ENCODE results near the gene FTO.
A peak's percentile ranks its signal among the peaks of the same experiment; 100 is the strongest.
"Not testable (repeated sequence)": the region's sequence is repeated elsewhere in the genome, so short reads cannot be mapped to it uniquely, and the experiment has no call there.

Gene FTO

DNA sequence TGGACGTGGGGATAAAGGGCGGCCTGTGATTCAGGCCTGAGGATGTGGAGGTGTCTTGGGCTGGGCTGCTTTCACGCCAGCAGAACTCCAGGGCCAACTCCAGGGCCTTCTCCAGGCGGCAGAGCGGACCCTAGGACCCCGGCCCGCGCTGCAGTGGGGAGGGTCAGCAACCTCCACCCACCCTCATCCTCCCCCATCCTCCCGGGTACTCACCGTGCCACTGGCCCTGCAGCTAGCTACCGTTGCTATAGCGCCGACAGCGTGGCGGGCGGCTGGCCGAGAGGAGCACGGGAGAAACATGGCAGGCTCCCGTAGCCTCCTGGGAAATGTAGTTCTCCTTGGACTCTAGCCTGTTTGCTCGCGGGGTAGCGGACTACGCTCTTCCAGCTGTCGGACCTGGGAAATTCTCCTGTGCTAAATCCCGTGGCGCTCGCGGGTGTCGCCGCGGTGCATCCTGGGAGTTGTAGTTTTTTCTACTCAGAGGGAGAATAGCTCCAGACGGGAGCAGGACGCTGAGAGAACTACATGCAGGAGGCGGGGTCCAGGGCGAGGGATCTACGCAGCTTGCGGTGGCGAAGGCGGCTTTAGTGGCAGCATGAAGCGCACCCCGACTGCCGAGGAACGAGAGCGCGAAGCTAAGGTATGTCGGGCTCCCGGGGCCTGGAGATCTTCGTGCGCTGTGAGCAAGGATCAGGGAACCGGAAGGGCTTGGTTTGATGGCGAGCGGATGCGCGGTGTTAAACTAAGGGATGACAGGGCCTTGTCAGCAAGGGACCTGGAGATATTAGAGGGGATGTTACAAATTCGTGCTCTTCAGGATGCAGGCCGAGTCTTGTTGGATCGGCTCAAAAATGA, at the start of gene FTO, which contains the start of gene RPGRIP1L:
FTO (plus strand) TSS at position 567 of the 855 bp plus-strand sequence.
RPGRIP1L (minus strand) TSS at position 270 of the 855 bp plus-strand sequence. CDS start 3,136 bp downstream, outside the sequence.
- Mint-ChIP-seq H3K9me3 (no peaks in the 10 kb centered on the region), H3K27me3 (no peaks in the 10 kb centered on the region), H3K4me3 (peak within 1 kb of the TSS; percentile 98), H3K27ac (peak within 1 kb of the TSS; percentile 93), H3K36me3 (peaks cover 3% of the 10 kb centered on the region), H3K4me1 (peaks cover 31% of the 10 kb centered on the region)
- DNase-seq: peak; percentile 99
- CTCF ChIA-PET: interaction anchor here (1.5 to 2.9 kb wide), 3 partner anchors 40 to 154 kb away, joined by 4 to 11 read pairs (median 10); no protein-coding TSS in a partner anchor

DNA sequence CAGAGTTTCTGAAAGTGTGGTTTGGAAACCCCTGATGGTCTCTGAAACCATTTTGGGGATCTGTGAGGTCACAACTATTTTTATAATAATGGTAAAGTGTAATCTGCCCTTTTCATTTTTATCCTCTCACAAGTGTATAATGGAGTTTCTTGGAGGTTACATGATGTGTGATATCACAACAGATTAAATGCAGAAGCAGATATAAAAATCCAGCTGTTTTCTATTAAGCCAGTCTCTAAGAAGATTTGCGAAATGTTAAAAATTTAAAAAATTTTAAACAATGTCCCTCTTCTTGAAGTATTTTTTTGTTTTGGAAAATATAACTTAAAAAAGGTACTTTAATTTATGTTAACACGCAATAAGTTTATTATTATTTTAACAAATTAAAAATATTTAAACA, 49.0 kb upstream of the FTO start:
- no peaks in the 10 kb centered on the region for H3K4me1 Mint-ChIP-seq

DNA sequence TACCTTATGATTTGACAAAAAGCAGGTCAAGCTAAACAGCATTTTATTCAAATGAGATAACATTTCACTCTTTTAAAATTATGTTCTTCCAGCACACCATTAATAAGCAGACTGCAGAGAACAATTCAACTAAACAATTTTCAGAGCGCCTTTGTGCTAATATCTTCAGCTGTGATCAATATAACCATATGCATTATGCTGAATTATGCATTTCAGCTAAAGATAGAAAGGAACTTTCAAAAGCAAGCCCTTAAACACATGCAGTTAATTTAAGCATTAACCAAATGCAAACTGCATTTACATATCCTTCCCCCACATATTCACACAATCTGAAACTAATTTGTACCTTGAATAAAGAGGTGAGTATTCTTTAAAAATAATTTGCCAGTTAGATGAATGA, 41.9 kb upstream of the FTO start:
- no peak for DNase-seq
- H3K4me1 Mint-ChIP-seq: no peaks in the 10 kb centered on the region
- H3K36me3 Mint-ChIP-seq: no peaks in the 10 kb centered on the region
- no peak overlapping the region for H3K27ac Mint-ChIP-seq
- CTCF ChIA-PET: no interaction called here
- H3K4me3 Mint-ChIP-seq: no peak overlapping the region
- no peaks in the 10 kb centered on the region for H3K9me3 Mint-ChIP-seq
- no peaks in the 10 kb centered on the region for H3K27me3 Mint-ChIP-seq

More for the DNA sequence above, 49.0 kb upstream of the FTO start:
- H3K36me3 Mint-ChIP-seq: peaks cover 1% of the 10 kb centered on the region
- H3K4me3 Mint-ChIP-seq: no peak overlapping the region
- H3K9me3 Mint-ChIP-seq: no peaks in the 10 kb centered on the region
- DNase-seq: no peak
- no peaks in the 10 kb centered on the region for H3K27me3 Mint-ChIP-seq
- CTCF ChIA-PET: no interaction called here
- H3K27ac Mint-ChIP-seq: no peak overlapping the region

DNA sequence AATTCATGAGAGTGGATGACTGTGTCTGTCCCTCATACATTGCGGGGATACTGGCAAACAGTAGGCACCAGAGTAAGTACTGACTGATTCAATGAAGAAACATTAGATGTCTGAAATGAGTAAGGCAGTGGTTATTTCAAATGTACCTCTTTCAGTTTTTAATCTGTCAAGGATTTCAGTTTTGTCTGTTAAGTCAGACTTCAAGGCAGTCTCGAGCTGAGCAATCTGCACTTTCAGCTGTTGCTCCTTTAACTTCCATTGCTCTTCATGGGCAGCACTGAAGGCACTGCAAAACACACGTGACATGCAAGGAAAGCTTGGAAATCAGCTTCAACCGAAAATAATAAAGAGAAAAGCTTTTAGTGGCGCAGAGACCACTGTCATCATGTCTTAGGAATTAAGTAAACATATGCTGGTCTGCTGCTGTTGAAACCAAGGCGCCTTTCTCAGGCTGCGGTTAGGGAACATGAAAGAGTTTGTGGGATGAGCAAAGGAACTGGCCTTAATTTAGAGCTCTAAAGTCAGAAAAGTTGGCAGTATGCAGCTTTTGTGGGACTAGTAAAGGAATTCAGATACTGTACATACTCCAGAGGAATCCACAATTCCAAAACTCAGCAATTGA, 39.1 kb upstream of the FTO start:
- no peaks in the 10 kb centered on the region for H3K27me3 Mint-ChIP-seq
- CTCF ChIA-PET: no interaction called here
- no peaks in the 10 kb centered on the region for H3K9me3 Mint-ChIP-seq
- no peak overlapping the region for H3K4me3 Mint-ChIP-seq
- no peak overlapping the region for H3K27ac Mint-ChIP-seq
- DNase-seq: no peak
- H3K36me3 Mint-ChIP-seq: no peaks in the 10 kb centered on the region
- no peaks in the 10 kb centered on the region for H3K4me1 Mint-ChIP-seq

DNA sequence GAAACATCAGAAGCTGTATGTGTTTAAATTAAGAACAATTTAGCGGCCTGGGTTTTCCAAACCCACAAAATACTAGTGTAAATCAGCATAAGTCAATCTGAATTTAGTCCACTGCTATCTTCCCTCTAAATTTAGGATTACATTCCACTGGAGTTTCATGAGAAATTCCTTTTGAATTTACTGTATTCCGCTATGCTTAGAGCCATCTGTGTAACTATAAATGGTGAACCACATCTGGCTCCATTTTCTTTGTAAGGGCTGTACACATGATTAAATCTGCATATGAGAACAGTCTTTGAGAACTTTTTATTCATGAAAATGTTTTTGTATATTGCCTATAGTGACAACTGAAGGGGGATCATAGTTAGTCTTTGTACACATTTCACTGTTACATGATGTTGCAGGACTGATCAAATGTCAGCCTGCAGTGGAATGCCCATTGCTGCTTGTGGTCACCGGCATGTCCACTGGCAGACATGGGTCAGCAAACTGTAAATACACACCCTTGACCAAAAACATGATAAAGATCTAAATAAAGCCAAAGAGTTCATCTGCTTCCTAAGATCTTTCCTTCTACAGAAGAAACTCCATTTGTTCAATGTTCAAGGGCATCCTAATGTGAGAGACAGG, 37.1 kb upstream of the FTO start:
- H3K27me3 Mint-ChIP-seq: no peaks in the 10 kb centered on the region
- no peaks in the 10 kb centered on the region for H3K36me3 Mint-ChIP-seq
- DNase-seq: no peak
- CTCF ChIA-PET: no interaction called here
- no peaks in the 10 kb centered on the region for H3K4me1 Mint-ChIP-seq
- no peaks in the 10 kb centered on the region for H3K9me3 Mint-ChIP-seq
- no peak overlapping the region for H3K27ac Mint-ChIP-seq
- H3K4me3 Mint-ChIP-seq: no peak overlapping the region

DNA sequence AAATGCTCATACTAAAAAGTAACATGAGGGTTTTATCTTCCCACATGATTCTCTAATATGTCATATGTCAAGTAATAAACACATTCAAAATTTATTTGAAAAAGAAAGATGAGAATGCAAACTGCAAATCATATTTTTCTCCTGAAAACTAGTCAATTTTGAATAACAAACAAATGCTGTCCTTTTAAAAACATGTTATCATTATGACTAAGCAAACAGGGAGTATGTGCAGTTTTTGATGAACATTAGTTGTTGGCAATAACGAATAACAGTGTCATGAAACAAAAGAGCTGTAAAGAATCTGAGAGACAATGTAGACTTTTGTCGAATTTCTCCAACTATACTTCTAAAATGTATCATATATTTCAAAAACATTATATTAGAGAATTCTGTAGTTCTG, 35.1 kb upstream of the FTO start:
- Mint-ChIP-seq H3K4me1 (no peaks in the 10 kb centered on the region), H3K27ac (no peak overlapping the region), H3K4me3 (no peak overlapping the region), H3K9me3 (no peaks in the 10 kb centered on the region), H3K27me3 (no peaks in the 10 kb centered on the region), H3K36me3 (no peaks in the 10 kb centered on the region)
- CTCF ChIA-PET: no interaction called here
- DNase-seq: no peak

DNA sequence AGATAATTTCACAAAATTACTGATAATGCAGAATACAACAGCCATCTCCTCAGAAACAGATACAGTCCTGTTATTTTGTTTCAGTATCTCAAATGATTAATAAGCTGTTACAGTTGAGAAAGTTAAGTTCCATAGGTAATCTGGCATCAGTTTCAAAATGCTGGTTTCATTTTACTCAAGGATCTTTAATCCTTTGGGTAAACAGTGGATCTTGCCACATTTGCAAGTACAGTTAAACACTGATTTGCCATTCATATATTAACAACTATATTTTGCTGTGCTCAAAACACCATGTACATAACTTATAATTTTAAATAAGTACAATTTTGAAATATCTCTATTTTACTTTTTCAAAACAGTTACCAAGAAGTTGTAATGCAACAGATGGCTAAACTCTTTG, 31.5 kb upstream of the FTO start:
- H3K4me3 Mint-ChIP-seq: no peak overlapping the region
- CTCF ChIA-PET: no interaction called here

DNA sequence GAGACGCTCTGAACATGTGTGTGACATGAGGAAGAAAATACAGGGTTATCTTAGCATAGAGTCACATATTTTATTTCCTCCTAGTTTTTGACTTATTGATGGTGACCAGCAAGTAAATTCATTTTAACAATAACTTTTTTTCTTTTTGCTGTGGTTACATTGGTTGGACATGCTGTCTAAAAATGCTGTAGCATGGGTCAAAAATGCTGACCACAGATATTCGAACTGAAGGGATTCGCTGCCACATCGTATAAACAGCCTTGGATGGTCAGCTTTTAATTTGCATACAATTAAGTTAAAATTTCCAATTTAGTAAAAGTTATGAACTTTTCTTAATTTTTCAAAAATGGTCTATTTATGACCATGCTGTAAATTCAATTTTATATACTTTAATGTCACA, 30.8 kb upstream of the FTO start:
- Mint-ChIP-seq H3K27ac (no peak overlapping the region), H3K36me3 (no peaks in the 10 kb centered on the region), H3K4me3 (no peak overlapping the region), H3K9me3 (no peaks in the 10 kb centered on the region), H3K27me3 (no peaks in the 10 kb centered on the region), H3K4me1 (no peaks in the 10 kb centered on the region)
- no peak for DNase-seq
- CTCF ChIA-PET: no interaction called here

More for the DNA sequence above, 31.5 kb upstream of the FTO start:
- no peaks in the 10 kb centered on the region for H3K36me3 Mint-ChIP-seq
- no peaks in the 10 kb centered on the region for H3K9me3 Mint-ChIP-seq
- H3K4me1 Mint-ChIP-seq: no peaks in the 10 kb centered on the region
- H3K27ac Mint-ChIP-seq: no peak overlapping the region
- H3K27me3 Mint-ChIP-seq: no peaks in the 10 kb centered on the region
- no peak for DNase-seq

DNA sequence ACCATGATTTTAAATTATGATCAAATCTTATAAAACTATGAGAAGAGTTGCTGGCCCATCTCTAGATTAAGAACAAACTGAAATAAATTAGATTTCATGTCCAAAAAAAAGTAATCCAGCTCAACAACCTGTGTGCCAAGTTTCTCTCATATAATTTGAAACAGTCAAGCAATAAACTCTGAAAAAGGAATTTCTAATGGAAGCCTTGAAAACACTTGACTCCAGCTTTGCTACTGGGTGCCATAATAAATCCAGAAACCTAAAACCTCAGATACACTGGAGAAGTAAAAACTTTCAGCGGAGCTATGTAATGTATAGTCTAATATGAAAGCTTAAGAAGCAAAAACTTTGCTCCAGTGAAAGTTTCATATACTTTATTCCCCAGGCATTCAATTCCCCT, 25.8 kb upstream of the FTO start:
- Mint-ChIP-seq H3K4me1 (no peaks in the 10 kb centered on the region), H3K27me3 (no peaks in the 10 kb centered on the region), H3K27ac (no peak overlapping the region), H3K36me3 (no peaks in the 10 kb centered on the region), H3K9me3 (no peaks in the 10 kb centered on the region), H3K4me3 (no peak overlapping the region)
- no peak for DNase-seq
- CTCF ChIA-PET: no interaction called here

DNA sequence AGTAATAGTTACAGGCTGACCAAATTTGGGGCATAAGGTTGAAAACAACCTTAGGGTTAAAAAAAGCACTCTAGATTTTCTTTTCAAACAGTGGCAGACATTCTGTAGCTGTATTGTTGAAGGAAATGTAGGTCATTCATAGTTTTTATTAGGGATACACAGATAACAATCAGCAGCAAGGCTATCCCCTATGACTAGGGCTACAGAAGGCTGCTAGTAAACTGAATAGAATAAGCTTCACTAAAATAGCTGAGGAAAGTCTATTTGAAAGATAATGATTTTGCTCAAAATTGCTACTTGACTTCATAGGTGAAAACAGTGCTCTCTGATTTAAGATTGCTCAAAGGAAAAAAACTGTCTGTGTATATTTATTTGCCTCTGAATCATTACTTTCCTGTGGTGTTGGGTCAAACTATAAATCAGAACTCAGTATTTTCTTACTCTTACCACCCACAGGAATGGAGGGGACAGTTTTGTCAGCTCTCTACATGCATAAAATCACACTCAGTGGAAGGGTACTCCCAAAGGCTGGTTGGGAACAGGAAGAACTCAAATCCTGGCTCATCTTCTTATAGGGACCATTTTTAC, 25.1 kb upstream of the FTO start:
- Mint-ChIP-seq H3K9me3 (no peaks in the 10 kb centered on the region), H3K36me3 (peaks cover 2% of the 10 kb centered on the region), H3K27me3 (no peaks in the 10 kb centered on the region), H3K27ac (no peak overlapping the region), H3K4me3 (no peak overlapping the region), H3K4me1 (no peaks in the 10 kb centered on the region)
- CTCF ChIA-PET: no interaction called here
- no peak for DNase-seq

DNA sequence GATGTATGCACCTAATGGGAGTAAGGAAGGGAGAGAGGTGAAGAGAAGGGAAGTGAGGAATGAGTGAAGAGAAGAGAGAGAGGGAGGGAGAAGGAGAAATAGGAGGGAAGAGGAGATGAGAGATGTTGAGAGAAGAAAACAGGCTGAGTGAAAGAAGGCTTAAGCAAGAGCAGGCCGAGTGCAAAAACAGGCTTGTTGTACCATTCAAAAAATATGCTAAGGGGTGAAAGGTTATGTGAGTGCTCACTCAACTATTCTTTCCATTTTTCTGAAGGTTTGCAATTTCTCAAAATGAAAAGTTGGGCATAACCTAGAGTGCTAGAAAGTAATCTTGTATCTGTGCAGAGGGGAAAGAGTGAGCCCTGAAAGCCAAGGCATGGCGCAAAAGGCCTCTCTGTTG, 23.2 kb upstream of the FTO start:
- no peak for DNase-seq
- CTCF ChIA-PET: no interaction called here
- H3K9me3 Mint-ChIP-seq: no peaks in the 10 kb centered on the region
- no peak overlapping the region for H3K27ac Mint-ChIP-seq
- H3K4me1 Mint-ChIP-seq: no peaks in the 10 kb centered on the region
- no peak overlapping the region for H3K4me3 Mint-ChIP-seq
- no peaks in the 10 kb centered on the region for H3K27me3 Mint-ChIP-seq
- peaks cover 6% of the 10 kb centered on the region for H3K36me3 Mint-ChIP-seq

DNA sequence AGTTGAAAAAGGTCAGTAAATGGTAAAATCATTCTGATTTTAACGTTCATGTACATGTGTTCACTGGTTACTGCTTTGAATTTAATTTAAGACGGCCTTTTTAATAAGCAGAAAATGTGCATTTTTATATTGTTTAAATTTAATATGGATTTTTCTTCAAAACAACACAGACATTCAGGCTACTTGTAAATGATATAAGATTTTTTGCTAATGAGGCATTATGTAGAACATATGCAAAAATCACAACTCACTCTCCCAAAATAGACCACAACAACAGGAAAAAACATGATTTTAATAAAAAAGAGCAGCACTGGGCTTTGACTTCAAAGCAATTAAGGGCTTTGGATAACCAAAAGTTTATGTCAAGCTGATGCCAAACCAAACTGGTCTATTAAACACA, 22.6 kb upstream of the FTO start:
- peaks cover 6% of the 10 kb centered on the region for H3K36me3 Mint-ChIP-seq
- H3K4me1 Mint-ChIP-seq: no peaks in the 10 kb centered on the region
- CTCF ChIA-PET: no interaction called here
- no peak for DNase-seq
- H3K27ac Mint-ChIP-seq: no peak overlapping the region
- no peaks in the 10 kb centered on the region for H3K9me3 Mint-ChIP-seq
- H3K4me3 Mint-ChIP-seq: no peak overlapping the region
- H3K27me3 Mint-ChIP-seq: no peaks in the 10 kb centered on the region

DNA sequence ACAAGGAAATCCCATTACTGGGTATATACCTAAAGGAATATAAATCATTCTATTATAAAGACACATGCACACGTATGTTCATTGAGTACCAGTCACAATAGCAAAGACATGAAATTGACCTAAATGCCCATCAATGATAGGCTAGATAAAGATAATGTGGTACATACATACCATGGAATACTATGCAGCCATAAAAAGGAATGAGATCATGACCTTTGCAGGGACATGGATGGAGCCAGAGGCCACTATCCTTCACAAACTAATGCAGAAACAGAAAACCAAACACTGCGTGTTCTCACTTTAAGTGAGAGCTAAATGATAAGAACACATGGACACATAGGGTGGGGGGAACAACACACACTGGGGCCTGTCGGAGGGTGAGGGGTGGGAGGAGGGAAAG, 18.6 kb upstream of the FTO start:
- H3K36me3 Mint-ChIP-seq, DNase-seq, H3K4me3 Mint-ChIP-seq, H3K9me3 Mint-ChIP-seq, CTCF ChIA-PET, H3K4me1 Mint-ChIP-seq, H3K27me3 Mint-ChIP-seq, H3K27ac Mint-ChIP-seq: not testable (repeated sequence)

DNA sequence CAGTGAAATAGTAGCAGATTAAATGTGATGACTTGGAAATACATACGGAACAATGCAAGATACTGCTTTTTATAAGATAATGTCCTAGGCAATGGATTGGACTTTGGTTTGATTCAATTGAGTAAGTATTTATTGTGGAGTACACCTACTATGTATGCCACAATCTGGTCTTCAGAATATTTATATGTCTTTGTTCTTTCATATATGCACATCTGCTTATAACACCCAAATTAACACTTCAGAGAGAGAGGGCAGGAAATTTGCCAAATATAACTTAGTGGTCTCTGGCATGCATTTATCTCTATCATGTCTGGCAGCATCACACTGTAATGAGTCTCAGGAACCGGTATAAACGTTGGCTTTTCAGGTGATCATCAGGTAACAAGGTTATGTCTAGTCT, 17.2 kb upstream of the FTO start:
- H3K4me3 Mint-ChIP-seq: no peak overlapping the region
- CTCF ChIA-PET: no interaction called here

More for the DNA sequence above, 17.2 kb upstream of the FTO start:
- Mint-ChIP-seq H3K36me3 (peaks cover 6% of the 10 kb centered on the region), H3K27me3 (no peaks in the 10 kb centered on the region), H3K9me3 (no peaks in the 10 kb centered on the region), H3K27ac (no peak overlapping the region), H3K4me1 (no peaks in the 10 kb centered on the region)
- no peak for DNase-seq
